Common myeloid progenitor, CD34-positive (primary cell): ENCODE measurements around the gene CLOCK.
A peak's percentile ranks its signal among the peaks of the same experiment; 100 is the strongest.

ENCODE experiments used
- CTCF ChIA-PET: fragments of 350-600 bp; sonication (Branson Sonifier 250); formaldehyde crosslinking; loops from one replicate; lab custom pipeline; 2021; ENCODE audit warnings: antibody characterized with exemption; lab: Charles Lee
- POLR2A ChIA-PET: fragments of 350-600 bp; sonication (Branson Sonifier 250); formaldehyde crosslinking; loops from one replicate; lab custom pipeline; 2021; ENCODE audit warnings: antibody characterized with exemption; lab: Charles Lee
- DNase-seq, 3 donors: peaks; one replicate each; pipeline versions ENCODE4 v3.0.0 to v3.0.0-alpha.2; 2013
- H3K27ac ChIP-seq, 2 experiments: 1 replicate in 1 of 2; 2 replicates in 1 of 2; pipeline ENCODE4 v1.7.0; 2013; ENCODE audit warnings: inconsistent platforms in 2 of 2, low read length in 2 of 2, mild to moderate bottlenecking in 2 of 2, low read depth in 1 of 2, moderate library complexity in 1 of 2; ENCODE audit not compliant: severe bottlenecking in 2 of 2, insufficient read depth in 1 of 2, poor library complexity in 1 of 2
- H3K27me3 ChIP-seq, 5 experiments: replicated peaks in 2 of 5; 1 replicate in 3 of 5; 2 replicates in 2 of 5; pipeline versions ENCODE4 v1.6.1 to v1.7.0; 2013; ENCODE audit warnings: low read length in 4 of 5, mild to moderate bottlenecking in 2 of 5, moderate library complexity in 2 of 5, inconsistent platforms in 1 of 5; ENCODE audit not compliant: insufficient read depth in 5 of 5, control insufficient read depth in 4 of 5
- H3K36me3 ChIP-seq, 4 experiments: 1 replicate in 2 of 4; 2 replicates in 2 of 4; pipeline versions ENCODE4 v1.6.1 to v1.7.0; 2013; ENCODE audit warnings: low read length in 3 of 4, control low read depth in 1 of 4, mild to moderate bottlenecking in 1 of 4; ENCODE audit not compliant: control insufficient read depth in 4 of 4, insufficient read depth in 4 of 4
- H3K4me1 ChIP-seq, 4 experiments: 1 replicate in 3 of 4; 2 replicates in 1 of 4; pipeline versions ENCODE4 v1.6.1 to v1.7.1; 2013; ENCODE audit warnings: low read length in 3 of 4, mild to moderate bottlenecking in 3 of 4, control low read depth in 1 of 4, inconsistent platforms in 1 of 4, moderate library complexity in 1 of 4; ENCODE audit not compliant: control insufficient read depth in 4 of 4, insufficient read depth in 4 of 4; ENCODE audit errors: control extremely low read depth in 1 of 4
- H3K4me3 ChIP-seq, 7 experiments: 1 replicate in 4 of 7; 2 replicates in 3 of 7; pipeline versions ENCODE4 v1.5.1 to v1.7.0; 2013; ENCODE audit warnings: mild to moderate bottlenecking in 7 of 7, low read length in 6 of 7, moderate library complexity in 6 of 7, inconsistent platforms in 2 of 7, low read depth in 2 of 7, control low read depth in 1 of 7; ENCODE audit not compliant: insufficient read depth in 4 of 7, control insufficient read depth in 1 of 7; ENCODE audit errors: extremely low read depth in 1 of 7
- H3K9me3 ChIP-seq, 5 experiments: 1 replicate in 4 of 5; 2 replicates in 1 of 5; pipeline versions ENCODE4 v1.6.1 to v1.7.1; 2013; ENCODE audit warnings: low read length in 4 of 5, mild to moderate bottlenecking in 2 of 5, inconsistent platforms in 1 of 5, low read depth in 1 of 5, moderate library complexity in 1 of 5; ENCODE audit not compliant: control insufficient read depth in 4 of 5, insufficient read depth in 2 of 5; ENCODE audit errors: control extremely low read depth in 1 of 5
- WGBS: methylation state at CpG from one replicate; pipeline ENCODE4 v1.1.5; 2013; ENCODE audit not compliant: insufficient coverage; 5-methylcytosine and 5-hydroxymethylcytosine counted together

CLOCK gene

GRCh38 chr4:55545641-55546505, 836 bp downstream of the CLOCK start:
- Histone ChIP-seq H3K9me3 (no peaks in the 10 kb centered on the region), H3K4me1 (peaks cover 3 to 30% (median 14%) of the 10 kb centered on the region in 4 experiments), H3K36me3 (no peaks in the 10 kb centered on the region), H3K4me3 (peak overlapping the region; percentile 75 to 96 (median 88)), H3K27me3 (no peaks in the 10 kb centered on the region), H3K27ac (peak overlapping the region in 1 of 2 experiments; percentile 75)
- ChIA-PET CTCF (interaction anchor here (0.7 to 1.5 kb wide), 9 partner anchors 9 to 322 kb away, joined by 3 to 4 read pairs (median 3); no protein-coding TSS in a partner anchor), POLR2A (no interaction called here)
- peak; percentile 54 to 79 (median 74) for DNase-seq
- WGBS: 0% methylated on average over 54 of the region's 87 CpGs

GRCh38 chr4:55545151-55545550, 1.6 kb downstream of the CLOCK start:
- H3K4me1 ChIP-seq: peaks cover 3 to 30% (median 14%) of the 10 kb centered on the region in 4 experiments
- no CpG with 5 or more reads among the region's 6 CpGs for WGBS
- peak overlapping the region in 1 of 2 experiments; percentile 75 for H3K27ac ChIP-seq
- DNase-seq: no peak
- POLR2A ChIA-PET: no interaction called here
- no peaks in the 10 kb centered on the region for H3K9me3 ChIP-seq
- CTCF ChIA-PET: interaction anchor here (1.0 to 1.5 kb wide), 7 partner anchors 9 to 322 kb away, joined by 3 to 4 read pairs (median 3); no protein-coding TSS in a partner anchor
- H3K27me3 ChIP-seq: no peaks in the 10 kb centered on the region
- H3K36me3 ChIP-seq: no peaks in the 10 kb centered on the region
- H3K4me3 ChIP-seq: peak overlapping the region in 6 of 7 experiments; percentile 75 to 95 (median 87)

GRCh38 chr4:55543858-55544257, 2.9 kb downstream of the CLOCK start:
- Histone ChIP-seq H3K9me3 (no peaks in the 10 kb centered on the region), H3K27me3 (no peaks in the 10 kb centered on the region), H3K4me1 (peaks cover 3 to 30% (median 14%) of the 10 kb centered on the region in 4 experiments), H3K27ac (no peak overlapping the region), H3K36me3 (no peaks in the 10 kb centered on the region), H3K4me3 (no peak overlapping the region)
- CTCF ChIA-PET: interaction anchor here (1.3 kb wide), 1 partner anchor 19 kb away, joined by 3 read pairs; no protein-coding TSS in a partner anchor
- peak; percentile 27 to 60 (median 52) for DNase-seq
- POLR2A ChIA-PET: no interaction called here

- H3K27ac ChIP-seq: no peak overlapping the region
- peaks cover 0 to 4% (median 0%) of the 10 kb centered on the region in 5 experiments for H3K9me3 ChIP-seq
- WGBS: no CpG with 5 or more reads among the region's 3 CpGs
- no peaks in the 10 kb centered on the region for H3K36me3 ChIP-seq
- CTCF ChIA-PET: no interaction called here
- no peaks in the 10 kb centered on the region for H3K27me3 ChIP-seq
- peaks cover 0 to 15% (median 6%) of the 10 kb centered on the region in 4 experiments for H3K4me1 ChIP-seq
- POLR2A ChIA-PET: no interaction called here
- DNase-seq: no peak
- no peak overlapping the region for H3K4me3 ChIP-seq
These were observed 6.4 kb downstream of the CLOCK start for GRCh38 chr4:55540271-55540670.

GRCh38 chr4:55539658-55540057, 7.1 kb downstream of the CLOCK start:
- CTCF ChIA-PET: no interaction called here

GRCh38 chr4:55538531-55538930, 8.2 kb downstream of the CLOCK start:
- ChIA-PET POLR2A (no interaction called here), CTCF (interaction anchor here (1.2 kb wide), 1 partner anchor 199 kb away, joined by 4 read pairs; no protein-coding TSS in a partner anchor)
- DNase-seq: no peak
- Histone ChIP-seq H3K4me1 (no peaks in the 10 kb centered on the region), H3K27ac (no peak overlapping the region), H3K27me3 (no peaks in the 10 kb centered on the region), H3K4me3 (no peak overlapping the region), H3K36me3 (peaks cover 0 to 2% (median 0%) of the 10 kb centered on the region in 4 experiments), H3K9me3 (peaks cover 0 to 4% (median 0%) of the 10 kb centered on the region in 5 experiments)

More at GRCh38 chr4:55539658-55540057, 7.1 kb downstream of the CLOCK start:
- H3K9me3 ChIP-seq: peaks cover 0 to 4% (median 0%) of the 10 kb centered on the region in 5 experiments
- H3K4me3 ChIP-seq: no peak overlapping the region
- peaks cover 0 to 9% (median under 1%) of the 10 kb centered on the region in 4 experiments for H3K4me1 ChIP-seq
- no CpG with 5 or more reads among the region's 2 CpGs for WGBS
- H3K27ac ChIP-seq: no peak overlapping the region
- H3K36me3 ChIP-seq: no peaks in the 10 kb centered on the region
- POLR2A ChIA-PET: no interaction called here
- no peak for DNase-seq
- H3K27me3 ChIP-seq: no peaks in the 10 kb centered on the region

- CTCF ChIA-PET: no interaction called here
- no peak for DNase-seq
- Histone ChIP-seq H3K9me3 (peaks cover 0 to 19% (median 5%) of the 10 kb centered on the region in 5 experiments), H3K27ac (no peak overlapping the region), H3K4me3 (no peak overlapping the region), H3K36me3 (peaks cover 0 to 4% (median 1%) of the 10 kb centered on the region in 4 experiments), H3K4me1 (no peaks in the 10 kb centered on the region), H3K27me3 (no peaks in the 10 kb centered on the region)
- POLR2A ChIA-PET: no interaction called here
These were observed 12.4 kb downstream of the CLOCK start for GRCh38 chr4:55534306-55534705.
